Mucosa of descending colon (tissue), 3 donors: Measurements from ENCODE around the gene ARIH2. TPM values are rescaled to one million over a fixed set of nuclear protein-coding genes. Genes with fewer than 3 reads are reported as not detected.

ENCODE experiments used
- ATAC-seq: fragments of 200-7000 bp; cut with Tn5 transposase; one replicate; pipeline ENCODE4 v1.9.1; 2020; ENCODE audit warnings: mild to moderate bottlenecking, moderate library complexity
- DNase-seq, 3 donors: peaks; one replicate each; pipeline ENCODE4 v3.0.0-alpha.2; 2020
- H3K36me3 ChIP-seq: fragments of 200-600 bp; one replicate; pipeline ENCODE4 v1.8.0; 2021; ENCODE audit warnings: low read depth, mild to moderate bottlenecking
- H3K4me1 ChIP-seq: fragments of 200-600 bp; one replicate; pipeline ENCODE4 v1.8.0; 2021; ENCODE audit warnings: low read depth, mild to moderate bottlenecking
- H3K4me3 ChIP-seq: fragments of 200-600 bp; one replicate; pipeline ENCODE4 v1.8.0; 2021; ENCODE audit warnings: mild to moderate bottlenecking
- H3K9me3 ChIP-seq: fragments of 200-600 bp; one replicate; pipeline ENCODE4 v1.8.0; 2021; ENCODE audit warnings: mild to moderate bottlenecking
- CTCF ChIP-seq: fragments of 200-600 bp; IDR thresholded peaks from one replicate; pipeline ENCODE4 v1.8.0; 2022; ENCODE audit warnings: antibody characterized with exemption, mild to moderate bottlenecking
- intact Hi-C, 2 donors: fragments of 100-400 bp; cut with DNase I in 1 of 2; cut with micrococcal nuclease in 1 of 2; formaldehyde crosslinking; loops; one replicate each; pipeline versions ENCODE4 v1.11.0 to v1.11.1; 2022; cut with DNase I, micrococcal nuclease
- total RNA-seq, 3 donors: library from RNA; stranded (reverse); fragmentation: NEBNext Ultra II Directional in 2 of 3; extraction: Animal tissue kit (Norgen Biotek cat#: 25700) in 2 of 3; gene quantifications; one replicate each; pipeline versions ENCODE4 v1.2.1 to v1.2.4, GENCODE V29; 2021 to 2023
- donor health status: DM: no; HTN: no; CAD: no; lungs with moderate emphysema.
- donor health status: DM: no; HTN: no; CAD: no.
- donor health status: DM: no; HTN: yes; CAD: no.

Gene ARIH2
- total RNA-seq, 3 donors from 2014 or later, result 73.3 to 109 (median 82.1) TPM

DNA sequence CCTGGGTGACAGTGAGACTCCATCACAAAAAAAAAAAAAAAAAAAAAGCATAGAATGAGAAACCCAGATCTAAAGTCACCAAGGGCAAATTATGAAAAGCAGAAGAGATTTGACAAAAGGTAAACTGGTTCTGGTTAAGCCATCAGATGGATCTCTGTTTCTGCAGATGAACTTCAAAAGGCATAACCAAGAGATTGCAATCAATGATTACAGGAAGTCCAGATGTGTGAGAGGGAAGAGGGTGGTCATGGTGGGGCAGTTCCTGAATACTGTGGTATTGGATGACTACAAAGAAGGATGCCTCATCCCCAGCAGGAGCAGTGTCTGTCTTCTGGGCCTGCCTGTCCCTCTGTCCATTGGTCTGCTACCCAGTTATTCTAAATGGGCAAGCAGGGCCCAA lies 75.2 kb downstream of the ARIH2 start:
- Histone ChIP-seq H3K9me3 (no peaks in the 10 kb centered on the region), H3K36me3 (no peaks in the 10 kb centered on the region), H3K4me1 (peaks cover 24% of the 10 kb centered on the region), H3K4me3 (no peak overlapping the region)
- intact Hi-C loops, result no loop called here
- no peak for TF ChIP-seq CTCF
- no peak for ATAC-seq
- DNase-seq, result no peak

DNA sequence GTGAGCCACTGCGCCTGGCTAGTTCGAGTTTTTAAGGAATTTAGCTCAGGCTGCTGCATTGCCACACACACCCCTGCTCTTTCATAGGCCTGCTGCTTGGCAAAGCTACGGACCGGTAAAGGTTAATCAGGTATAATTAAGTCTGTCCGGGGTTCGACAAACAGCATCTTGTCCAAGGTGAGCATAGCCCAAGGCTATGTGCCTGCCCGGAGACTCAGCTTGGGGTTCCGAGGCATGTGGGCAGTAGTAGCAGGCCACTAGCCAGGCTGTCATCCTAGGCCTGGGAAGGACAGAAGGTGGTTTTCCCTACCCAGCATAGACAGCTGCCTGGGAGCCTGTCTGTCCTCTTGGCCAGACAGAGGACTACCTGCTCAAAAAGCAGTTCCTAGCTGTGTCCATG lies 78.0 kb downstream of the ARIH2 start:
- no peak for TF ChIP-seq CTCF
- intact Hi-C loops, result no loop called here
- DNase-seq, result no peak
- Histone ChIP-seq H3K36me3 (no peaks in the 10 kb centered on the region), H3K9me3 (no peaks in the 10 kb centered on the region), H3K4me3 (no peak overlapping the region), H3K4me1 (peaks cover 8% of the 10 kb centered on the region)
- no peak for ATAC-seq

- no peak for ATAC-seq
- Histone ChIP-seq H3K9me3 (no peaks in the 10 kb centered on the region), H3K36me3 (no peaks in the 10 kb centered on the region), H3K4me1 (peaks cover 3% of the 10 kb centered on the region), H3K4me3 (no peak overlapping the region)
- no peak for DNase-seq
- intact Hi-C loops, result no loop called here
- TF ChIP-seq CTCF, result no peak
Observed at GRCh38 chr3:48997102-48997635, 78.5 kb downstream of the ARIH2 start.

DNA sequence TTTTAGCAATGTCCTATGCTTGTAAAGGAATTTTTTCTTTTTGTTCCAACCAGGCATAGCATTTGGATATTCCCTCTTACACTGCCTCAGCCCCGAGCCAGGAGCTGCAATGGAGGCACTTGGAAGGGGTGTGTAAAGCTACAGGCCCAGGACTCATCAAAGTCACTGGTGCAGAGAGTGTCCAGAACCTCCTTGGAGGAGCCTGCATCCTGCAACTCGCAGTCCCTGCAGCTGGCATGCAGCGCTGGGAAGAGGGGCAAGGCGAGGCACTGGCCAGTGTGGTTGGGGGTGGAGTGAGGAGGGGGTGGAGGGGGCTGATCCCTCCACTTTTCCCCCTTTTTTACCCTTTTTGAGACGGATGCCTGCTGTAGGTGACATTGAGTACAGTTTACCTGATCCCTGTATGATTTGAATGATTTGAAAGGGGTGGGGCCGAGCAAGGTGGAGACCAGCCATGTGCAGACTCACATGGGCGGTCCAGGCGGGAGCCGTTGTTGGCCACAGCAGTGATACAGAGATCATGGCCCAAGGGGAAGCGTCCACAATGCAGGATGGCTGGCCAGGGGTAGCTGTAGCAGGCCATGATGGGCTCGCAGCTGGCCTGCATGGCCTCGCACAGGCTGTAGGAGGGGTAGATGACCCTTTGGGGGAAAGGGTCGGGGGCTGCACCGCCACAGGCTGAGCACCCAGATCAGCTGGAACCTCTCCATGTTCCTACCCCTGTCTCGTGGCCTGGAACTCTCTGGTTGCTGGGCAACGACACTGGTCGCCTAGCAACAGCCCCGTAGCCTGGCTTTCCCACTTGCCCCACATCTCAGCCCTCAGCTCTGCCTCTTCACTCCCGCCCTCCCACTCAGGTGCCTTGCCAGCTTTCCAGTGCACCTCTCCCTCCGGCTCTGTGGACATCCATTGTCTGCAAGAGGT lies 79.3 kb downstream of the ARIH2 start:
- Histone ChIP-seq H3K9me3 (no peaks in the 10 kb centered on the region), H3K4me1 (no peaks in the 10 kb centered on the region), H3K36me3 (no peaks in the 10 kb centered on the region), H3K4me3 (no peak overlapping the region)
- DNase-seq (no peak), ATAC-seq (no peak)
- intact Hi-C loops, result no loop called here
- TF ChIP-seq CTCF, result no peak

- no peaks in the 10 kb centered on the region for H3K4me1 ChIP-seq
- H3K9me3 ChIP-seq, result no peaks in the 10 kb centered on the region
- intact Hi-C loops, result no loop called here
- no peak overlapping the region for H3K4me3 ChIP-seq
- no peaks in the 10 kb centered on the region for H3K36me3 ChIP-seq
- peak in 1 of 3 donors; percentile 24 for DNase-seq
- TF ChIP-seq CTCF, result no peak
- ATAC-seq, result no peak
Observed at GRCh38 chr3:48999085-48999858, 80.6 kb downstream of the ARIH2 start.
